Medulla oblongata (tissue), 1 donor: ENCODE data around the gene ACO2.

Source experiments
- DNase-seq: peaks from one replicate; pipeline ENCODE4 v3.0.0-alpha.2; 2015; ENCODE audit errors: extremely low spot score

ACO2 gene

GRCh38 chr22:41488596-41489385 lies 19.9 kb downstream of the ACO2 start:
- no peak for DNase-seq

- DNase-seq, result peak; percentile 79
Measured at GRCh38 chr22:41491374-41492100, 22.6 kb downstream of the ACO2 start.

GRCh38 chr22:41498303-41498835 lies 29.5 kb downstream of the ACO2 start:
- DNase-seq, result no peak

GRCh38 chr22:41499624-41500280 lies 30.8 kb downstream of the ACO2 start:
- no peak for DNase-seq

- DNase-seq, result no peak
Measured at GRCh38 chr22:41500303-41500702, 31.4 kb downstream of the ACO2 start.

- peak; percentile 59 for DNase-seq
Measured at GRCh38 chr22:41501209-41501608, 32.3 kb downstream of the ACO2 start.

GRCh38 chr22:41504397-41504796 lies 35.5 kb downstream of the ACO2 start:
- no peak for DNase-seq

- no peak for DNase-seq
Measured at GRCh38 chr22:41504816-41505215, 35.9 kb downstream of the ACO2 start.

- DNase-seq, result no peak
Measured at GRCh38 chr22:41505511-41506220, 36.7 kb downstream of the ACO2 start.

- no peak for DNase-seq
Measured at GRCh38 chr22:41507330-41508063, 38.6 kb downstream of the ACO2 start.

- DNase-seq, result peak; percentile 91
Measured at GRCh38 chr22:41508770-41509170, 39.9 kb downstream of the ACO2 start.

GRCh38 chr22:41511521-41511968 lies 42.6 kb downstream of the ACO2 start:
- DNase-seq, result no peak

GRCh38 chr22:41512421-41513194 lies 43.7 kb downstream of the ACO2 start:
- no peak for DNase-seq

- DNase-seq, result peak; percentile 82
Measured at GRCh38 chr22:41513391-41513790, 44.5 kb downstream of the ACO2 start.

- DNase-seq, result no peak
Measured at GRCh38 chr22:41516462-41516861, 47.5 kb downstream of the ACO2 start.

- DNase-seq, result peak; percentile 92
Measured at GRCh38 chr22:41517172-41518047, 48.5 kb downstream of the ACO2 start.

GRCh38 chr22:41518048-41518347 lies 49.1 kb downstream of the ACO2 start:
- DNase-seq, result no peak

- no peak for DNase-seq
Measured at GRCh38 chr22:41521126-41521525, 52.2 kb downstream of the ACO2 start.

GRCh38 chr22:41522813-41523212 lies 53.9 kb downstream of the ACO2 start:
- no peak for DNase-seq
